Mesenchymal stem cell (in vitro differentiated cells and primary cell): ENCODE measurements around the gene DDR1.
A peak's percentile ranks its signal among the peaks of the same experiment; 100 is the strongest.
"Not testable (repeated sequence)": the region's sequence is repeated elsewhere in the genome, so short reads cannot be mapped to it uniquely, and the experiment has no call there.

ENCODE experiments used
- DNase-seq: peaks from one replicate; pipeline ENCODE4 v3.0.0-alpha.2; 2013
- H2AFZ ChIP-seq: one replicate; pipeline ENCODE4 v1.6.1; 2013; ENCODE audit warnings: low read depth, mild to moderate bottlenecking, control low read depth, inconsistent platforms, low read length, moderate library complexity
- H2AK5ac ChIP-seq: 2 replicates; pipeline ENCODE4 v1.6.1; 2013; ENCODE audit warnings: low read length, moderate library complexity, mild to moderate bottlenecking, inconsistent platforms; ENCODE audit not compliant: severe bottlenecking
- H2BK120ac ChIP-seq: one replicate; pipeline ENCODE4 v1.6.1; 2013; ENCODE audit warnings: low read depth, mild to moderate bottlenecking, inconsistent platforms, low read length, moderate library complexity
- H2BK12ac ChIP-seq, 2 experiments: one replicate each; pipeline ENCODE4 v1.6.1; 2013; ENCODE audit warnings: inconsistent platforms in 2 of 2, low read length in 2 of 2, mild to moderate bottlenecking in 2 of 2, moderate library complexity in 2 of 2, control low read depth in 1 of 2
- H2BK15ac ChIP-seq: one replicate; pipeline ENCODE4 v1.6.1; 2013; ENCODE audit warnings: mild to moderate bottlenecking, low read depth, inconsistent platforms; ENCODE audit not compliant: poor library complexity, severe bottlenecking
- H2BK5ac ChIP-seq: 2 replicates; pipeline ENCODE4 v1.6.1; 2013; ENCODE audit warnings: low read depth, mild to moderate bottlenecking, low read length, control low read depth, inconsistent platforms; ENCODE audit not compliant: poor library complexity, severe bottlenecking
- H3K14ac ChIP-seq, 2 experiments: one replicate each; pipeline ENCODE4 v1.6.1; 2013; ENCODE audit warnings: inconsistent platforms in 2 of 2, low read length in 2 of 2, control low read depth in 1 of 2, mild to moderate bottlenecking in 1 of 2, moderate library complexity in 1 of 2
- H3K18ac ChIP-seq, 2 experiments: one replicate each; pipeline ENCODE4 v1.6.1; 2013; ENCODE audit warnings: inconsistent platforms in 2 of 2, low read length in 2 of 2, control low read depth in 1 of 2, low read depth in 1 of 2, mild to moderate bottlenecking in 1 of 2
- H3K23ac ChIP-seq, 2 experiments: one replicate each; pipeline ENCODE4 v1.6.1; 2013; ENCODE audit warnings: inconsistent platforms in 2 of 2, low read length in 2 of 2, mild to moderate bottlenecking in 2 of 2, moderate library complexity in 2 of 2, control low read depth in 1 of 2
- H3K27ac ChIP-seq: 2 replicates; pipeline ENCODE4 v1.5.1; 2013; ENCODE audit warnings: mild to moderate bottlenecking, moderate library complexity, low read length, control low read depth, inconsistent platforms; ENCODE audit not compliant: poor library complexity, severe bottlenecking
- H3K27me3 ChIP-seq, 2 experiments: 2 replicates each; pipeline versions ENCODE4 v1.6.1 to v1.7.0; 2013; ENCODE audit warnings: low read length in 2 of 2, mild to moderate bottlenecking in 2 of 2, moderate library complexity in 2 of 2, control low read depth in 1 of 2, inconsistent platforms in 1 of 2; ENCODE audit not compliant: control insufficient read depth in 1 of 2, insufficient read depth in 1 of 2
- H3K36me3 ChIP-seq, 2 experiments: 2 replicates each; pipeline versions ENCODE4 v1.6.1 to v1.7.0; 2013; ENCODE audit warnings: low read length in 2 of 2, control low read depth in 1 of 2, inconsistent platforms in 1 of 2, low read depth in 1 of 2, mild to moderate bottlenecking in 1 of 2; ENCODE audit not compliant: insufficient read depth in 2 of 2, control insufficient read depth in 1 of 2
- H3K4ac ChIP-seq, 2 experiments: one replicate each; pipeline ENCODE4 v1.6.1; 2013; ENCODE audit warnings: inconsistent platforms in 2 of 2, low read length in 2 of 2, mild to moderate bottlenecking in 2 of 2, moderate library complexity in 2 of 2, control low read depth in 1 of 2, low read depth in 1 of 2
- H3K4me1 ChIP-seq: 2 replicates; pipeline ENCODE4 v1.6.1; 2013; ENCODE audit warnings: low read depth, low read length, control low read depth; ENCODE audit not compliant: control insufficient read depth, insufficient read depth
- H3K4me2 ChIP-seq: 2 replicates; pipeline ENCODE4 v1.6.1; 2013; ENCODE audit warnings: low read length, mild to moderate bottlenecking, inconsistent platforms; ENCODE audit not compliant: poor library complexity, severe bottlenecking
- H3K4me3 ChIP-seq, 2 experiments: 2 replicates each; pipeline versions ENCODE4 v1.5.1 to v1.7.0; 2013; ENCODE audit warnings: low read length in 2 of 2, mild to moderate bottlenecking in 2 of 2, control low read depth in 1 of 2, low read depth in 1 of 2; ENCODE audit not compliant: insufficient read depth in 1 of 2
- H3K79me1 ChIP-seq: replicated peaks from 2 replicates; pipeline ENCODE4 v1.6.1; 2013; ENCODE audit warnings: mild to moderate bottlenecking, control low read depth, low read length, inconsistent platforms; ENCODE audit not compliant: poor library complexity, severe bottlenecking
- H3K9ac ChIP-seq: 2 replicates; pipeline ENCODE4 v1.7.0; 2013; ENCODE audit warnings: mild to moderate bottlenecking, low read length, moderate library complexity
- H3K9me3 ChIP-seq: 2 replicates; pipeline ENCODE4 v1.7.0; 2013; ENCODE audit warnings: mild to moderate bottlenecking, low read length; ENCODE audit not compliant: control insufficient read depth
- H4K8ac ChIP-seq: one replicate; pipeline ENCODE4 v1.6.1; 2013; ENCODE audit warnings: inconsistent platforms, mild to moderate bottlenecking, low read length, moderate library complexity
- H4K91ac ChIP-seq: one replicate; pipeline ENCODE4 v1.6.1; 2013; ENCODE audit warnings: mild to moderate bottlenecking, low read length, inconsistent platforms
- WGBS: methylation state at CpG from one replicate; pipeline ENCODE4 v1.1.7; 2013; ENCODE audit warnings: mixed read lengths; 5-methylcytosine and 5-hydroxymethylcytosine counted together

The DDR1 gene

GRCh38 chr6:30859726-30860125 lies 24.6 kb upstream of the DDR1 start:
- not testable (repeated sequence) for H3K18ac ChIP-seq

GRCh38 chr6:30861257-30862048 lies 22.9 kb upstream of the DDR1 start:
- peak overlapping the region in 1 of 2 experiments; percentile 44 for H3K18ac ChIP-seq
- no peaks in the 10 kb centered on the region for H3K9me3 ChIP-seq
- no peak overlapping the region for H2BK12ac ChIP-seq
- H3K79me1 ChIP-seq = no peaks in the 10 kb centered on the region
- H3K4me2 ChIP-seq = no peak overlapping the region
- no peak overlapping the region for H2AFZ ChIP-seq
- H4K8ac ChIP-seq = no peak overlapping the region
- no peak overlapping the region for H3K4ac ChIP-seq
- no peak overlapping the region for H3K14ac ChIP-seq
- no peak for DNase-seq
- H2BK15ac ChIP-seq = no peak overlapping the region
- H3K9ac ChIP-seq = no peak overlapping the region
- peak overlapping the region; percentile 31 for H2AK5ac ChIP-seq
- no peak overlapping the region for H3K27ac ChIP-seq
- peaks cover 14% of the 10 kb centered on the region for H3K4me1 ChIP-seq
- no peak overlapping the region for H3K23ac ChIP-seq
- 89% methylated on average over 3 of the region's 3 CpGs for WGBS
- H3K27me3 ChIP-seq = peaks cover 3 to 52% of the 10 kb centered on the region in 2 experiments
- H3K4me3 ChIP-seq = no peak overlapping the region
- H4K91ac ChIP-seq = no peak overlapping the region
- no peak overlapping the region for H2BK120ac ChIP-seq
- H2BK5ac ChIP-seq = no peak overlapping the region
- no peaks in the 10 kb centered on the region for H3K36me3 ChIP-seq

More at GRCh38 chr6:30859726-30860125, 24.6 kb upstream of the DDR1 start:
- H3K9me3 ChIP-seq, H3K79me1 ChIP-seq, H2AFZ ChIP-seq, H2BK120ac ChIP-seq, H4K91ac ChIP-seq, H3K36me3 ChIP-seq, H2BK12ac ChIP-seq, H3K4me2 ChIP-seq, H3K9ac ChIP-seq, DNase-seq, H3K14ac ChIP-seq, H3K23ac ChIP-seq, H3K4me3 ChIP-seq, H2AK5ac ChIP-seq, H2BK5ac ChIP-seq, H3K4ac ChIP-seq, H3K27ac ChIP-seq, H4K8ac ChIP-seq, H2BK15ac ChIP-seq: not testable (repeated sequence)
- peaks cover 14% of the 10 kb centered on the region for H3K4me1 ChIP-seq
- WGBS = 100% methylated on average over 4 of the region's 4 CpGs
- peaks cover 3 to 54% of the 10 kb centered on the region in 2 experiments for H3K27me3 ChIP-seq

GRCh38 chr6:30862156-30862875 lies 22.0 kb upstream of the DDR1 start:
- H3K18ac ChIP-seq = peak overlapping the region in 1 of 2 experiments; percentile 1
- no peak overlapping the region for H2AFZ ChIP-seq
- H3K4me1 ChIP-seq = peaks cover 11% of the 10 kb centered on the region
- H3K27ac ChIP-seq = no peak overlapping the region
- no peak overlapping the region for H2BK120ac ChIP-seq
- H3K4me2 ChIP-seq = no peak overlapping the region
- H3K4me3 ChIP-seq = no peak overlapping the region
- WGBS = 61% methylated on average over 10 of the region's 10 CpGs
- H3K4ac ChIP-seq = peak overlapping the region in 1 of 2 experiments; percentile 18
- H2BK15ac ChIP-seq = no peak overlapping the region
- H4K91ac ChIP-seq = peak overlapping the region; percentile 20
- H3K27me3 ChIP-seq = peaks cover 0 to 44% of the 10 kb centered on the region in 2 experiments
- H3K36me3 ChIP-seq = no peaks in the 10 kb centered on the region
- H3K9ac ChIP-seq = no peak overlapping the region
- H2BK5ac ChIP-seq = no peak overlapping the region
- H2BK12ac ChIP-seq = no peak overlapping the region
- no peak overlapping the region for H2AK5ac ChIP-seq
- H3K14ac ChIP-seq = no peak overlapping the region
- peak overlapping the region; percentile 19 for H4K8ac ChIP-seq
- H3K79me1 ChIP-seq = no peaks in the 10 kb centered on the region
- no peaks in the 10 kb centered on the region for H3K9me3 ChIP-seq
- no peak overlapping the region for H3K23ac ChIP-seq
- peak; percentile 47 for DNase-seq

- Histone ChIP-seq H2AK5ac (no peak overlapping the region), H3K9ac (no peak overlapping the region), H2BK120ac (no peak overlapping the region), H2BK5ac (no peak overlapping the region), H4K91ac (no peak overlapping the region), H3K18ac (no peak overlapping the region), H3K79me1 (no peaks in the 10 kb centered on the region), H3K27me3 (peaks cover 0 to 34% of the 10 kb centered on the region in 2 experiments), H3K27ac (no peak overlapping the region), H3K14ac (no peak overlapping the region), H3K36me3 (no peaks in the 10 kb centered on the region), H3K9me3 (peaks cover 5% of the 10 kb centered on the region), H4K8ac (no peak overlapping the region), H2AFZ (no peak overlapping the region), H3K4ac (no peak overlapping the region), H3K4me2 (no peak overlapping the region), H3K4me1 (peaks cover 6% of the 10 kb centered on the region), H2BK12ac (no peak overlapping the region), H3K23ac (no peak overlapping the region), H2BK15ac (no peak overlapping the region), H3K4me3 (no peak overlapping the region)
- 92% methylated on average over 4 of the region's 4 CpGs for WGBS
- DNase-seq = no peak
These were observed 20.0 kb upstream of the DDR1 start for GRCh38 chr6:30864325-30864724.
